Activated CD4-positive, alpha-beta memory T cell treated with anti-CD3 and anti-CD28 coated beads for 36 hours (primary cell): ENCODE results near the gene RBL1. TPM values are rescaled to one million over a fixed set of nuclear protein-coding genes. Genes with fewer than 3 reads are reported as not detected.
"Not testable (repeated sequence)": the region's sequence is repeated elsewhere in the genome, so short reads cannot be mapped to it uniquely, and the experiment has no call there.

ENCODE experiments used
- CTCF ChIA-PET: fragments of 350-600 bp; sonication (Branson Sonifier 250); formaldehyde crosslinking; loops from one replicate; lab custom pipeline; 2021; ENCODE audit warnings: antibody characterized with exemption, inconsistent platforms; lab: Charles Lee
- POLR2A ChIA-PET: fragments of 350-600 bp; sonication (Branson Sonifier 250); formaldehyde crosslinking; loops from one replicate; lab custom pipeline; 2021; ENCODE audit warnings: antibody characterized with exemption; lab: Charles Lee
- DNase-seq: peaks from one replicate; pipeline ENCODE4 v3.0.0-alpha.2; 2020
- H3K27ac Mint-ChIP-seq: one replicate; pipeline ENCODE4 v1.8.0; 2021; ENCODE audit warnings: mixed read lengths
- H3K27me3 Mint-ChIP-seq: one replicate; pipeline ENCODE4 v1.8.0; 2021; ENCODE audit warnings: mixed read lengths
- H3K36me3 Mint-ChIP-seq: one replicate; pipeline ENCODE4 v1.8.0; 2021; ENCODE audit warnings: mixed read lengths
- H3K4me1 Mint-ChIP-seq: one replicate; pipeline ENCODE4 v1.8.0; 2021; ENCODE audit warnings: low read depth, mixed read lengths
- H3K4me3 Mint-ChIP-seq: one replicate; pipeline ENCODE4 v1.8.0; 2021; ENCODE audit warnings: mild to moderate bottlenecking, mixed read lengths
- H3K9me3 Mint-ChIP-seq: one replicate; pipeline ENCODE4 v1.8.0; 2021; ENCODE audit warnings: mixed read lengths
- intact Hi-C: fragments of 100-400 bp; cut with micrococcal nuclease; formaldehyde crosslinking; loops from one replicate; pipeline ENCODE4 v1.15.1; 2023
- total RNA-seq, 2 experiments: library from RNA; stranded (reverse); gene quantifications; one replicate each; pipeline ENCODE4 v1.2.3, GENCODE V29; 2021

Gene RBL1
- total RNA-seq, 2 experiments from 2014 or later = 41.4 to 41.6 TPM

DNA sequence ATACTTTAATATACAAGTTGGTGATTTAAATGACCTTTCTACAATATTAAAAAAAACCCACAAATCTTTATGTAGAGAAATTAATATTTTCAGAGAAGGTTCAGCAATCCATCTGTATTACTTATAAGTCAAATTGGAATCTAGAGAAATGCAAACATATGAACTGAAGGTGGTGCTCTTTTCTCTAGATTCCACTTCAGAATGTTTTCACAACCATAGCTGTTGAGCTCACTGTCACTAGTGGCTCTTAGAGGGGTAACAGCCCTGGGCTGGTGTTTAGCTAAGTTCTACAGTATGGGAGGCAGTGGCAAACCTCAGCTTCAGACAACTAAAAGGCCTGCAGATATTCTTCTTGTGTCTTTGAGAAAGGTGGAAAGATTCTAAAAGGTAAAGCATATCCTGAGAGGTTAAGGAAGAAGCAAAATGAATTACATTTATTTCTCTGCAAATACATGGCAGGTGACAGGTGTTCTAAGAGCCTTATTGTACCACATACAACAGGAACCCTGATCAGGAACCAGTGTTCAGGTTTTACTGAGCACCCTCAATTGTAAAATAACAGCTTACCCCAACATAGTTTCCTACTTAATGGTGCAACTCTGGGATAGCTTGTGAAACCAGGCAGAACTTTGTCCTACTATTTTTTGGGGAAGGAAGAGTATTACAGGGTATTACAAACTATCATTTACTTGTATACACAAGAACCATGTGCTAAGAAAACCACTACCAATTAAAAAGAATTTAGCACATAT lies 87.7 kb downstream of the RBL1 start:
- no peaks in the 10 kb centered on the region for H3K27me3 Mint-ChIP-seq
- H3K4me3 Mint-ChIP-seq = no peak overlapping the region
- POLR2A ChIA-PET = interaction anchor here (1.2 to 1.3 kb wide), 2 partner anchors 17 to 88 kb away, joined by 3 read pairs; partner anchors contain the start of gene RBL1
- no peak for DNase-seq
- peaks cover 28% of the 10 kb centered on the region for H3K36me3 Mint-ChIP-seq
- H3K27ac Mint-ChIP-seq = no peak overlapping the region
- H3K4me1 Mint-ChIP-seq = peaks cover 14% of the 10 kb centered on the region
- CTCF ChIA-PET = interaction anchor here (0.6 to 2.0 kb wide), 9 partner anchors 17 to 280 kb away, joined by 3 to 5 read pairs (median 3); partner anchors contain the start of gene RBL1
- no peaks in the 10 kb centered on the region for H3K9me3 Mint-ChIP-seq
- intact Hi-C loops = no loop called here

DNA sequence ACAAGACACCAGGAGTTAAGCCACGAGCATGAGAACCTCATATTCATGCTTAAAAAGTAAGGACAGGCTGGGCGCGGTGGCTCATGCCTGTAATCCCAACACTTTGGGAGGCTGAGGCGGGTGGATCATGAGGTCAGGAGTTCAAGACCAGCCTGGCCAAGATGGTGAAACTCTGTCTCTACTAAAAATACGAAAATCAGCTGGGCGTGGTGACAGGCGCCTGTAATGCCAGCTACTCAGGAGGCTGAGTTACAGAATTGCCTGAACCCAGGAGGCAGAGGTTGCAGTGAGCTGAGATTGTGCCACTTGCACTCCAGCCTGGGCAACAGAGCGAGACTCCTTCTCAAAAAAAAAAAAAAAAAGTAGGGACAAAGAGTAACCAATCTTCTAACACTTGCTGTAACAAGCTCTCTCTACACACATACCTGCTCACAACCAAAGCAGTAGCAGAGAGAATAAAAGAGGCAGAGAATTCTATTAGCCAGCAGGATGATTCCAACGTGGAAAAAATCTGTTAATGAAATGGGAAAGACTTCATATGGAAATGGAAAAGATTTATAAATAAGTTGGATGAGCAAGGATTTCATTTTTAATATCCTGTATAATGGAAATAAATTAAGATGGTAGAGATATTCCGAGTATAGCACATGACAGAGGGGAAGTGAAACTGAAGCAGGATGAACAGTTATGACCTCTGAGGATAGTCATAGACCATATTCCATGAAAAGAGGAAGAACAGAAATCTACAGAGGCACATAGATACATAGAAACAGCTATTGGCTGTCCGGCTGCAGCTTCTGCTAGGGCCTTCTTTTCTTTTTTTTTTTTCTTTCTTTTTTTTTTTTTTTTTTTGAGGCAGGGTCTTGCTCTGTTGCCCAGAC lies 90.5 kb downstream of the RBL1 start:
- CTCF ChIA-PET, H3K27ac Mint-ChIP-seq, DNase-seq, H3K9me3 Mint-ChIP-seq, intact Hi-C loops, H3K27me3 Mint-ChIP-seq, H3K4me3 Mint-ChIP-seq: not testable (repeated sequence)
- Mint-ChIP-seq H3K36me3 (peaks cover 21% of the 10 kb centered on the region), H3K4me1 (peaks cover 14% of the 10 kb centered on the region)
- POLR2A ChIA-PET = interaction anchor here (1.1 kb wide), 1 partner anchor 69 kb away, joined by 3 read pairs; no protein-coding TSS in a partner anchor

DNA sequence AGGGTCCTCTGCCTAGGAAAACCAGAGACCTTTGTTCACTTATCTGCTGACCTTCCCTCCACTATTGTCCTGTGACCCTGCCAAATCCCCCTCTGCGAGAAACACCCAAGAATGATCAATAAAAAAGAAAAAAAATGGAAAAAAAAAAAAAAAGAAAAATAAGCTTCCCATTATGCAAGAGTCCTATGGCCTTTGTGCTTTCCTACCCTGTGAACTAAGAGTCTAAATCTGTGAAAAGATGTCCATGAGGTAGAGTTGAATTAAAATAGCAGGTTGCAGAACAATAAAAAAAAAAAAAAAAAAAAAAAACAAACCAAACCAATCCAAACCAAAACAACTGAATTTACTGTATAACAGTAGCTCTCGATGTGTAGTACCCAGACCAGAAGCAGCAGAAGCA lies 94.2 kb downstream of the RBL1 start:
- CTCF ChIA-PET, H3K4me3 Mint-ChIP-seq, DNase-seq, H3K27ac Mint-ChIP-seq, intact Hi-C loops, H3K9me3 Mint-ChIP-seq, H3K4me1 Mint-ChIP-seq, POLR2A ChIA-PET, H3K27me3 Mint-ChIP-seq: not testable (repeated sequence)
- H3K36me3 Mint-ChIP-seq = peaks cover 35% of the 10 kb centered on the region

GRCh38 chr20:37000171-37000570 lies 95.6 kb downstream of the RBL1 start:
- H3K4me1 Mint-ChIP-seq, DNase-seq, H3K27me3 Mint-ChIP-seq, intact Hi-C loops, POLR2A ChIA-PET, H3K9me3 Mint-ChIP-seq, H3K4me3 Mint-ChIP-seq, CTCF ChIA-PET, H3K27ac Mint-ChIP-seq: not testable (repeated sequence)
- H3K36me3 Mint-ChIP-seq = peaks cover 40% of the 10 kb centered on the region

GRCh38 chr20:36998652-36999051 lies 97.1 kb downstream of the RBL1 start:
- Mint-ChIP-seq H3K27ac (peak overlapping the region; percentile 76), H3K27me3 (no peaks in the 10 kb centered on the region), H3K4me1 (peaks cover 4% of the 10 kb centered on the region), H3K9me3 (no peaks in the 10 kb centered on the region), H3K36me3 (peaks cover 48% of the 10 kb centered on the region), H3K4me3 (no peak overlapping the region)
- CTCF ChIA-PET = no interaction called here
- intact Hi-C loops = no loop called here
- POLR2A ChIA-PET = no interaction called here
- DNase-seq = no peak

- CTCF ChIA-PET = no interaction called here
- H3K9me3 Mint-ChIP-seq = peaks cover 7% of the 10 kb centered on the region
- no peak overlapping the region for H3K4me3 Mint-ChIP-seq
- peaks cover 4% of the 10 kb centered on the region for H3K4me1 Mint-ChIP-seq
- no peak for DNase-seq
- POLR2A ChIA-PET = no interaction called here
- H3K27me3 Mint-ChIP-seq = no peaks in the 10 kb centered on the region
- intact Hi-C loops = no loop called here
- no peak overlapping the region for H3K27ac Mint-ChIP-seq
- peaks cover 43% of the 10 kb centered on the region for H3K36me3 Mint-ChIP-seq
Observed at GRCh38 chr20:36997121-36997520, 98.7 kb downstream of the RBL1 start.

GRCh38 chr20:36994221-36994620 lies 101.6 kb downstream of the RBL1 start:
- CTCF ChIA-PET = interaction anchor here (0.8 kb wide), 1 partner anchor 90 kb away, joined by 3 read pairs; no protein-coding TSS in a partner anchor
- H3K4me3 Mint-ChIP-seq = not testable (repeated sequence)
- peaks cover 46% of the 10 kb centered on the region for H3K36me3 Mint-ChIP-seq

DNA sequence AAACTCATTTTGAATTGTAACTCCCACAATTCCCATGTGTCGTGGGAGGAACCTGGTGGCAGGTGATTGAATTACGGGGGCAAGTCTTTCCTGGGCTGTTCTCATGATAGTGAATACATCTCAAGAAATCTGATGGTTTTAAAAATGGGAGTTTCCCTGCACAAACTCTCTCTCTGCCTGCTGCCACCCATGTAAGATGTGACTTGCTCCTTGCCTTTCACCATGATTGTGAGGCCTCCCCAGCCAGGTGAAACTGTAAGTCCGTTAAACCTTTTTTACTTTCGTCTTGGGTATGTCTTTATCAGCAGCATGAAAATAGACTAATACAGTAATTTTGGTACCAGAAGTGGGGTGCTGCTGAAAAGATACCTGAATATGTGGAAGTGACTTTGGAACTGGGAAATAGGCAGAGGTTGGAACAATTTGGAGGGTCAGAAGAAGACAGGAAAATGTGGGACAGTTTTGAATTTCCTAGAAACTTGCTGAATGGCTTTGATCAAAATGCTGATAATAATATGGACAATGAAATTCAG lies 102.9 kb downstream of the RBL1 start:
- ChIA-PET POLR2A (no interaction called here), CTCF (no interaction called here)
- H3K9me3 Mint-ChIP-seq = peaks cover 7% of the 10 kb centered on the region
- no peak overlapping the region for H3K27ac Mint-ChIP-seq
- H3K27me3 Mint-ChIP-seq = no peaks in the 10 kb centered on the region
- DNase-seq = no peak
- intact Hi-C loops = no loop called here
- peaks cover 19% of the 10 kb centered on the region for H3K4me1 Mint-ChIP-seq
- H3K4me3 Mint-ChIP-seq = no peak overlapping the region
- H3K36me3 Mint-ChIP-seq = peaks cover 41% of the 10 kb centered on the region

More at GRCh38 chr20:36994221-36994620, 101.6 kb downstream of the RBL1 start:
- H3K27ac Mint-ChIP-seq, H3K9me3 Mint-ChIP-seq, H3K27me3 Mint-ChIP-seq, DNase-seq, POLR2A ChIA-PET, intact Hi-C loops: not testable (repeated sequence)
- peaks cover 10% of the 10 kb centered on the region for H3K4me1 Mint-ChIP-seq

DNA sequence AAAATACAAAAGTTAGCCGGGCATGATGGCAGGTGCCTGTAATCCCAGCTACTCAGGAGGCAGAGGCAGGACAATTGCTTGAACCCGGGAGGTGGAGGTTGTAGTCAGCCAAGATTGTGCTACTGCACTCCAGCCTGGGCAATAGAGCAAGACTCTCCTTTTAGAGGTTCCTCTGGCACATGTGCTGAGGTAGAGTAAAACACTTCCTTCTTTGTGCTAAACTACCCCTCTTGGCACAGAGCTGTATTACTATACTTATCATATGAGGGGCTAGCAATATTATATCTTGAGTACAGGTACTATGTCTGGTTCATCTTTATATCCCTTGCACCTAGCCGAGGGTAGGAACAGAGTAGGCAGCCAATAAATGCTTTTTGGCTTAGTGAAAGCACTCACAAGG lies 104.1 kb downstream of the RBL1 start:
- DNase-seq = no peak
- ChIA-PET POLR2A (interaction anchor here (1.6 kb wide), 1 partner anchor 17 kb away, joined by 3 read pairs; no protein-coding TSS in a partner anchor), CTCF (no interaction called here)
- Mint-ChIP-seq H3K27ac (no peak overlapping the region), H3K9me3 (peaks cover 7% of the 10 kb centered on the region), H3K36me3 (peaks cover 36% of the 10 kb centered on the region), H3K4me1 (peaks cover 20% of the 10 kb centered on the region), H3K27me3 (no peaks in the 10 kb centered on the region), H3K4me3 (no peak overlapping the region)
- intact Hi-C loops = no loop called here

DNA sequence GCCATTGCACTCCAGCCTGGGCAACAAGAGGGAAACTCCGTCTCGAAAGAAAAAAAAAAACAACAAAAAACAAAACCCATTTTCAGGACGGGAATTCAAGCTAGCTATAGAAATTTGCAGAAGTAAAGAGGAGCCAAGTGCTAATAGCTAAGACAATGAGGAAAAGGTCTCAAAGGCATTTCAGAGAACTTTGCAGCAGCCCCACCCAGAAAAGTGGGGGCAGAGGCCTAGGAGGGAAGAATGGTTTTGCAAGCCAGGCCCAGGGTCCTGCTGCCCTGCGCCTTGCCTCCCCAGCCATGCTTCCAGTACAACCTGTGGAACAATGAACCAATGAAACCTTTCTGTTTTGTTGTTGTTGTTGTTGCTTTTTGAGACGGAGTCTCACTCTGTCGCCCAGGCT lies 106.0 kb downstream of the RBL1 start:
- Mint-ChIP-seq H3K36me3 (peaks cover 23% of the 10 kb centered on the region), H3K4me3 (no peak overlapping the region), H3K27ac (no peak overlapping the region), H3K27me3 (no peaks in the 10 kb centered on the region), H3K4me1 (peaks cover 20% of the 10 kb centered on the region), H3K9me3 (peaks cover 7% of the 10 kb centered on the region)
- intact Hi-C loops = no loop called here
- POLR2A ChIA-PET = no interaction called here
- CTCF ChIA-PET = no interaction called here
- DNase-seq = no peak

DNA sequence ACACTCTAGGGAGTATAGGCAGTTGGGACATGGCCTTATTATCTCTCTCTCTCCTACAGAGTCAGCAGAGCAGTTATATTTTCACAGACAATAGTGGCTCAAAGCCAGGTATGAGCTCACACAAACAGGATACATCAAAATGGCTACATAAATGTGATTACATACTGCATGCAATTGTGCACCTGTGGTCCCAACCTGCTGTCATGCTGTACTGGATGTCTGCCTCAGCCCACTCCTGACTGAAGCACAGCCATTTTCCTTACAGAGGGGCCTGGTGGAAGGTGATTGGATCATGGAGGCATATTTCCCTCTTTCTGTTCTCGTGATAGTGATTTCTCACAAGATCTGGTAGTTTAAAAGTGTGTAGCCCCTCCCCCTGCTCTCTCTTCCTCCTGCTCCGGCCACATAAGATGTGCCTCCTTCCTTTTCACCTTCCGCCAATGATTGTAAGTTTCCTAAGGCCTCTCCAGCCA lies 107.3 kb downstream of the RBL1 start:
- Mint-ChIP-seq H3K36me3 (peaks cover 14% of the 10 kb centered on the region), H3K27ac (peak overlapping the region; percentile 26), H3K4me3 (no peak overlapping the region), H3K27me3 (no peaks in the 10 kb centered on the region), H3K4me1 (peaks cover 20% of the 10 kb centered on the region), H3K9me3 (peaks cover 7% of the 10 kb centered on the region)
- ChIA-PET CTCF (no interaction called here), POLR2A (no interaction called here)
- intact Hi-C loops = no loop called here
- DNase-seq = peak; percentile 23

DNA sequence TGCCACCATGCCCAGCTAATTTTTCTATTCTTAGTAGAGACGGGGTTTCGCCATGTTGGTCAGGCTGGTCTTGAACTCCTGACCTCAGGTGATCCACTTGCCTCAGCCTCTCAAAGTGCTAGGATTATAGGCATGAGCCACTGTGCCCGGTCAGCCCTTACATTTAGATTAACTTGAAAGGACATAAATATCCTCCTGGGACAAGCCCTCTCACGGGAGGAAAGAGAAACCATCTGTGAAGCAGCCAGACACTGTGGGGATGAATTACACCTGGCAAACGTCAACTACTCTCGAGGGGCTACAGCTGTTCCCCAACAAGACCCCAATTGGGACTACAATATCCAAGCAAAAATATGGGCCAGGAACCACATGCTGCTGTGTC lies 111.5 kb downstream of the RBL1 start:
- intact Hi-C loops = no loop called here

More for the DNA sequence above, 111.5 kb downstream of the RBL1 start:
- H3K27ac Mint-ChIP-seq = no peak overlapping the region
- no peaks in the 10 kb centered on the region for H3K27me3 Mint-ChIP-seq
- H3K36me3 Mint-ChIP-seq = peaks cover 6% of the 10 kb centered on the region
- POLR2A ChIA-PET = no interaction called here
- no peak for DNase-seq
- CTCF ChIA-PET = no interaction called here
- peaks cover 14% of the 10 kb centered on the region for H3K4me1 Mint-ChIP-seq
- no peak overlapping the region for H3K4me3 Mint-ChIP-seq
- no peaks in the 10 kb centered on the region for H3K9me3 Mint-ChIP-seq
